ENCODE results near the gene SELENOO. TPM values are rescaled to one million over a fixed set of nuclear protein-coding genes. Genes with fewer than 3 reads are reported as not detected.

The SELENOO gene
- total and polyA plus RNA-seq, 4 experiments from 2014 or later = 2.0 to 34.8 (median 20.2) TPM

DNA sequence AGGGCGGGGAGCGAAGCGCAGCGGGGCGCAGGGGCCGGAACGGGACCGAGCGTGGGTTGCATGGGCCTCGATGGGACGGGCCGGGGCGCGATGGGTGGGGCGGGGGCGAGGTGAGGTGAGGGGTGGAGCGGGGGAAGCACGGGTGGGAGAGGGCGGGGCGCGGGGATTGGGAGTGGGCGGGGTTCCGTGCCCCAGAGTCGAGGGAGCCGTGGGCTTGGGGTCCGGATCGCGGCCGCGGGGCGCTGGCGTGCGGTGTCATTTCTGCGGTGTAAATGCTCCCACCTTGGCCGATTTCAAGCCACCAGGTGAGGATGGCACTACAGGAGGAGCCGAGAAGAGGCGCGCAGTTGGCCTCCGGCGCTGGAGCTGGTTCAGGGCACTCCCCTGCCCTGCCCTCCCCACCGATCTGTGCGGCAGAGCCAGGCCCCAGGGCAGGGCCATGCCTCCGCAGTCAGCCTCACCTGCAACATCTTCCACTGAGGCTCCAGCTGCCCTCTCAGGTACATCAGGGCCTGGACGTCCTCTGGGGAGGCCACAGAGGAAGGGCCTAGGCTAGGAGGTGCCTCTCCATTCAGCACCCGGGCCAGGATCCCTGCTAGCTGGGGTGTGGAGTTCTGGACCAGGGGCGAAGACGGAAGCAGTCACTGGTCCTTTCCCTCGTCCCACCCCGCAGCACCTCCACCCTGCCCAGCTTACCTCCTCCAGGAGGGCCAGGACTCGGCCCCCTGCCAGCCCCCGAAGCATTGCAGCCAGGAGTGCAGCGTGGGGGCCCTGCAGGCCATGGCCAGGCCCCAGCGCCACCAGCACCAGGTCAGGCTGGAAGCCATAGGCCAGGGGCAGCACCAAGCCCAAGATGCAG is 44.6 kb downstream of the SELENOO start:
- intact Hi-C loops (cut with micrococcal nuclease) = loop anchor here (2.0 kb wide), 2 partner anchors 25 to 55 kb away; partner anchors contain the start of gene MAPK11
- ChIA-PET POLR2A (ENCODE audit: partially characterized antibody) (interaction anchor here (0.8 to 5.9 kb wide), 12 partner anchors 22 to 375 kb away, joined by 3 to 32 read pairs (median 6); partner anchors contain the start of genes CHKB, LMF2, NCAPH2 and SCO2), CTCF (ENCODE audit: partially characterized antibody) (interaction anchor here (0.7 to 3.8 kb wide), 2 partner anchors 96 to 280 kb away, joined by 4 to 14 read pairs; partner anchors contain the start of gene SCO2)
- H3K27me3 ChIP-seq (ENCODE audit: insufficient read depth, low read length) = no peaks in the 10 kb centered on the region
- H3K4me1 ChIP-seq (ENCODE audit: insufficient read depth, low read length) = peaks cover 78% of the 10 kb centered on the region
- H3K36me3 ChIP-seq (ENCODE audit: insufficient read depth, low read length) = peaks cover 19% of the 10 kb centered on the region
- peak overlapping the region; percentile 90 to 100 (median 99) for H3K27ac Mint-ChIP-seq
- no peaks in the 10 kb centered on the region for H3K9me3 Mint-ChIP-seq
- no peaks in the 10 kb centered on the region for H3K27me3 Mint-ChIP-seq
- peak overlapping the region; percentile 98 for H3K27ac ChIP-seq (ENCODE audit: low read depth, low read length)
- peak overlapping the region; percentile 95 to 100 (median 98) for H3K4me3 Mint-ChIP-seq
- H3K9me3 ChIP-seq (ENCODE audit: control insufficient read depth in 1 of 2, low read length in 2 of 2) = no peaks in the 10 kb centered on the region
- H3K36me3 Mint-ChIP-seq = peaks cover 10 to 21% of the 10 kb centered on the region in 2 donors
- no peak for DNase-seq
- peak overlapping the region; percentile 37 to 99 for H3K4me3 ChIP-seq (ENCODE audit: low read length in 2 of 2)
- peaks cover 24 to 66% (median 41%) of the 10 kb centered on the region in 4 donors for H3K4me1 Mint-ChIP-seq

DNA sequence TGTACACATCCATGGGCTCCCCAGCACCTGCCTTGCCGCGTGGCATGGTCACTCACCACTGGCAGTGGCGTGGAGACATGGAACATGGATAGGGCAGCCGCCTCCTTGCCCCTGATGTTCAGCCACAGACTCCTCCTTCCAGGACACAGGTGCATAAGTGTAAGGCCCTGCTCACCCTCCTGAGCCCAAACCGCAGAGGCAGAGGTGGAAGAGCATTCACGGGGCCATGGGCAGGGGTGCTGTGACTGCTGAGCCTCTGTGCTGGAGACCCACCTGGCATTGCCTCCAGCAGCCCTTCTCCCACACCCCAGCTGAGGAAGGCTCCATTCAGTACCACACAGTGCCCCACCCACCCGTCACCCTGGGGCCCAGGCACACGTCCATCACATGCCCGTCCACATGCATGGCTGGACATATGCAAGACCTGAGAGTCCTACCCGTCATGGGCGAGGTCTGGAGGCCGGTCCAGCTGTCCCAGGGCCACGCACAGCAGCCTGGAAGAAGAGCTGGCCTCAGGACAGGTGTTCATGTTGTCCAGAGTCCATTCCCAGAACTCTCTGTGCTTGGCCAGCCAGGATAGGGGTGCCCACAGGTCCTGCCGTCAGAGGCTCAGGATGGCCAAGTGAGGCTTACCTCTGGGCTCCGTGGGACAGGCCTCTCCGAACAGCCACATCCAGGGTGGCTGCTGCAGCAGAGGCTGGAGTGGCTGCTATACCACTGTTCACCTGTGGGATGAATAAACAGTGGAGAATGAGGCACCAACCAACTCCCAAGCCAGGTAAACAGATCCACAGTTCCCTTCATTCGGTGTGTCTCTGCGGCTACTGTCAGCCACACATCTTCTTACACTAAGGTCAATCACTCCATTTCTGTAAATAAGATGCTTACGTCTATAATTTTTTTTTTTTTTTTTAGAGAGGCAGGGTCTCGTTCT is 45.7 kb downstream of the SELENOO start:
- CTCF ChIA-PET (ENCODE audit: partially characterized antibody) = interaction anchor here (1.0 kb wide), 1 partner anchor 374 kb away, joined by 4 read pairs; no protein-coding TSS in a partner anchor
- POLR2A ChIA-PET (ENCODE audit: partially characterized antibody) = interaction anchor here (0.8 to 5.9 kb wide), 10 partner anchors 21 to 374 kb away, joined by 3 to 32 read pairs (median 3); partner anchors contain the start of genes CHKB, SCO2 and TYMP

DNA sequence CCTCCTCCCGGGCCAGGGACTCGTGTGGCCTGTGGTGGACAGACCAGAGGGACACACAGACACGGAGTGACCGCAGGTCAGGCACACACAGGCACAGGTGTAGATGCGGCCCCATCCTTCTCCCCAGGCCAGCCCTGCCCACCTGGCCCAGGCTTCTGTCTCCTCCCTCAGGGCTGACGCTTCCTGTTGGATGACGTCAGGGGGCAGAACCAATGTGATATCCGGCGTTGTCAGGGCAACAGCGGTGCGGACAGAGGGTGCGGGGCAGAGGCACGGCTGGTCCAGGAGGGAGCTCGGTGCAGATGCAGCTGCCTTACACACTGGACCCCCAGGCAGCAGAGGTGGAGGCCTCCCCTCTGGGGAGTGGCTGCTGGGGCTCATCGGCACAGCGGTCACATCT is 46.9 kb downstream of the SELENOO start:
- H3K27me3 ChIP-seq (ENCODE audit: insufficient read depth, low read length) = no peaks in the 10 kb centered on the region
- H3K27ac ChIP-seq (ENCODE audit: low read depth, low read length) = peak overlapping the region; percentile 48
- intact Hi-C loops (cut with micrococcal nuclease) = no loop called here
- Mint-ChIP-seq H3K4me3 (peak overlapping the region in 7 of 8 donors; percentile 6 to 89 (median 66)), H3K4me1 (peaks cover 12 to 51% (median 30%) of the 10 kb centered on the region in 4 donors), H3K27ac (peak overlapping the region in 6 of 7 donors; percentile 87 to 95 (median 90)), H3K9me3 (no peaks in the 10 kb centered on the region), H3K36me3 (peaks cover 7 to 18% of the 10 kb centered on the region in 2 donors), H3K27me3 (no peaks in the 10 kb centered on the region)
- CTCF ChIA-PET (ENCODE audit: partially characterized antibody) = interaction anchor here (1.0 kb wide), 1 partner anchor 373 kb away, joined by 4 read pairs; no protein-coding TSS in a partner anchor
- POLR2A ChIA-PET (ENCODE audit: partially characterized antibody) = interaction anchor here (1.1 kb wide), 2 partner anchors 22 to 94 kb away, joined by 3 read pairs; no protein-coding TSS in a partner anchor
- H3K4me3 ChIP-seq (ENCODE audit: low read length in 2 of 2) = no peak overlapping the region
- peaks cover 64% of the 10 kb centered on the region for H3K4me1 ChIP-seq (ENCODE audit: insufficient read depth, low read length)
- peak in 4 of 5 donors; percentile 66 to 81 (median 72) for DNase-seq
- H3K36me3 ChIP-seq (ENCODE audit: insufficient read depth, low read length) = peaks cover 19% of the 10 kb centered on the region
- no peaks in the 10 kb centered on the region for H3K9me3 ChIP-seq (ENCODE audit: control insufficient read depth in 1 of 2, low read length in 2 of 2)

More for the DNA sequence above, 45.7 kb downstream of the SELENOO start:
- intact Hi-C loops (cut with micrococcal nuclease) = no loop called here
- Mint-ChIP-seq H3K9me3 (no peaks in the 10 kb centered on the region), H3K27me3 (no peaks in the 10 kb centered on the region), H3K4me3 (peak overlapping the region; percentile 25 to 89 (median 47)), H3K27ac (peak overlapping the region in 6 of 7 donors; percentile 30 to 93 (median 67)), H3K36me3 (peaks cover 7 to 18% of the 10 kb centered on the region in 2 donors), H3K4me1 (peaks cover 18 to 59% (median 37%) of the 10 kb centered on the region in 4 donors)
- no peak for DNase-seq
- Histone ChIP-seq H3K27me3 (ENCODE audit: insufficient read depth, low read length) (no peaks in the 10 kb centered on the region), H3K36me3 (ENCODE audit: insufficient read depth, low read length) (peaks cover 19% of the 10 kb centered on the region), H3K9me3 (ENCODE audit: control insufficient read depth in 1 of 2, low read length in 2 of 2) (no peaks in the 10 kb centered on the region), H3K27ac (ENCODE audit: low read depth, low read length) (peak overlapping the region; percentile 98), H3K4me3 (ENCODE audit: low read length in 2 of 2) (no peak overlapping the region), H3K4me1 (ENCODE audit: insufficient read depth, low read length) (peaks cover 74% of the 10 kb centered on the region)

DNA sequence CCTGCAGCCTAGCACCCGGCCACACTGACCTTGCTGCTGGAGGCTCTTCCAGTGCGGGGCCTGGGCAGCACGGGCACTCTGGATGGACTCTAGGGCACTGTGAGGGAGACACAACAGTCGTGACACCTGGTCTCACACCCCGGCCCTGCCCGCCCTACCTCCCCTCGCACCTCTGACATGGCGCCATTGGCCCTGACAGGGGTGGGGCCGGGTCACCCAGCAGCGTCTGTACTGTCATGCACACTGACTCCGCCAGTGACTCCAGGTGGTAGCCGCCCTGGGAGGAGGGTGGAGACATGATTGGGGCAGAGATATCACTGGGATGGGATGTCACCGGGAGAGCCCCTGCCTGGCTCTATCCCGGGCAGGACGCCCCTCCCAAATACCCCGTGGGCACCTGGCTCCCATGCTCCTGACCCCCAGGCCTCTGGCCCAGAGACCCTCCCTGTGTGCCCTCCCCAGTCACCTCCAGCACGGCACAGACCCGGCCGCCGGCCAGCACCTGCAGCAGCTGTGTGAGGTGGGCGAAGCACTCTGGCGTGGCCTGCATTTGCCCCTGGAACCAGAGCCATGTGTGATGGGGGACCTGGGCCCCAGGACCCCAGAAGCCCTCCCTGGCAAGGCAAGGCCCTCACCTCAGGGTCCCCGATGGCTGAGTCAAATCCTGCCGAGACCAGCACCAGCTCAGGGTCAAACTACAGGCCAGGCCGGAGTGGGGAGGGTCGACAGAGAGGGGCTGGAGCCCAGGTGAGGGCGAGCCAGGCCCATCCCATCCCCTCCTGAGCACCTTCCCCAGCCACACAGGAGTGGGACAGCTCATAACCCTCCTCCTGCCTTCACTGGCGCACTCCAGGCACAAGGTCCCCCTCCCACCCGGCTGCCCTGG is 47.6 kb downstream of the SELENOO start:
- ChIA-PET POLR2A (ENCODE audit: partially characterized antibody) (interaction anchor here (1.1 kb wide), 2 partner anchors 21 to 94 kb away, joined by 3 read pairs; no protein-coding TSS in a partner anchor), CTCF (ENCODE audit: partially characterized antibody) (no interaction called here)
- Histone ChIP-seq H3K9me3 (ENCODE audit: control insufficient read depth in 1 of 2, low read length in 2 of 2) (no peaks in the 10 kb centered on the region), H3K27ac (ENCODE audit: low read depth, low read length) (no peak overlapping the region), H3K27me3 (ENCODE audit: insufficient read depth, low read length) (no peaks in the 10 kb centered on the region), H3K36me3 (ENCODE audit: insufficient read depth, low read length) (peaks cover 19% of the 10 kb centered on the region), H3K4me3 (ENCODE audit: low read length in 2 of 2) (no peak overlapping the region), H3K4me1 (ENCODE audit: insufficient read depth, low read length) (peaks cover 57% of the 10 kb centered on the region)
- no peak for DNase-seq
- peak overlapping the region in 5 of 7 donors; percentile 87 to 95 (median 90) for H3K27ac Mint-ChIP-seq
- peaks cover 7 to 18% of the 10 kb centered on the region in 2 donors for H3K36me3 Mint-ChIP-seq
- peak overlapping the region in 5 of 8 donors; percentile 17 to 89 (median 46) for H3K4me3 Mint-ChIP-seq
- H3K9me3 Mint-ChIP-seq = no peaks in the 10 kb centered on the region
- no peaks in the 10 kb centered on the region for H3K27me3 Mint-ChIP-seq
- H3K4me1 Mint-ChIP-seq = peaks cover 12 to 46% (median 28%) of the 10 kb centered on the region in 4 donors
- intact Hi-C loops (cut with micrococcal nuclease) = no loop called here

DNA sequence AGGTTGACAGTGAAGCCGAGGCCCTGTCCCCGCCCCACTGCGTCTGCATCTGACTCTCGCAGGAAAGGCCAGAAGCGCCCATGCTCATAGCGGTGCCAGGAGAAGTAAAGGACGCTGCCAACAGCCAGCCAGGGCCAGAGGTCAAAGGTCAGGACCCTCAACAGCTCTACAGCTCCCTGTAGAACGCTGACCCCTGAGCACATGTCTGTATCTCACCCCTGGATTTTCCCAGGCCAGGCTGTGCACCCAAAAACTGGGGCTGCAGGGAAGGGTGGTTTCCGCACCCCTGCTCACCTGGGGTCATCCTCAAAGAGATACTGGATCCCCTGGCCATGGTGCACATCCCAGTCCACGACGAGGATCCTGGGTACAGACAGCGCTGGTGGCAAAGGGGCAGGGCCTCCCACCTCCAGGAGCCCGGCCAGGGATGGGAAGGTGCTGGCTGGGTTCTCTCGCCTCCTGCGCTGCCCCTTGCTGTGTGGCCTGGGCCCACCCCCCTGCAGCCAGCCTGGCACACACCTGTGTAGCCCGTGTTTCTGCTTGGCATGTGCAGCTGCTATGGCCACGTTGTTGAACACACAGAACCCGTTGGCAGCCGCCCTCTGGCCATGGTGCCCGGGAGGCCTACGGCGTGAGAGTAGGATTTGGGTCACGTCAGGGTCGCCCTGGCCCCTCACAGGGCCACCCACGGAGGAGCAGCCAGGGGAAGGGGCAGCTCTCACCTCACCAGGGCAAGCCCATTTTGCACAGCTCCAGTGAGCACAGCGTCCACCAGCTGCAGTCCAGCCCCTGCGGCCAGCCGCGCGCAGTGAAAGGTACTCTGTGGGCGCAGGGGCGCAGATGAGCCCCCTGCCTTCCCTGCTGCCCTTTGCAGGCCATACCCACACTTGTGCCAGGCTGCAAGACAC is 48.8 kb downstream of the SELENOO start:
- Histone ChIP-seq H3K27me3 (ENCODE audit: insufficient read depth, low read length) (no peaks in the 10 kb centered on the region), H3K9me3 (ENCODE audit: control insufficient read depth in 1 of 2, low read length in 2 of 2) (no peaks in the 10 kb centered on the region), H3K36me3 (ENCODE audit: insufficient read depth, low read length) (peaks cover 19% of the 10 kb centered on the region), H3K4me3 (ENCODE audit: low read length in 2 of 2) (peak overlapping the region; percentile 36 to 89), H3K4me1 (ENCODE audit: insufficient read depth, low read length) (peaks cover 49% of the 10 kb centered on the region), H3K27ac (ENCODE audit: low read depth, low read length) (no peak overlapping the region)
- Mint-ChIP-seq H3K9me3 (no peaks in the 10 kb centered on the region), H3K36me3 (peaks cover 7 to 13% of the 10 kb centered on the region in 2 donors), H3K27ac (peak overlapping the region in 1 of 7 donors; percentile 73), H3K4me3 (peak overlapping the region; percentile 47 to 84 (median 78)), H3K4me1 (peaks cover 10 to 35% (median 23%) of the 10 kb centered on the region in 4 donors), H3K27me3 (peaks cover 0 to 1% of the 10 kb centered on the region in 2 donors)
- ChIA-PET CTCF (ENCODE audit: partially characterized antibody) (no interaction called here), POLR2A (ENCODE audit: partially characterized antibody) (interaction anchor here (1.3 to 4.0 kb wide), 7 partner anchors 8 to 379 kb away, joined by 3 to 29 read pairs (median 14); partner anchors contain the start of genes ARSA, MAPK11 and SCO2)
- DNase-seq = no peak
- intact Hi-C loops (cut with micrococcal nuclease) = loop anchor here (2.0 to 10.0 kb wide), 2 partner anchors 225 to 371 kb away; partner anchors contain the start of gene SBF1

All from CD4-positive, alpha-beta memory T cell (primary cell).